ACHN (cell line): ENCODE data around the gene FAM186B.
A peak's percentile ranks its signal among the peaks of the same experiment; 100 is the strongest.

Experiments
- DNase-seq: peaks from one replicate; pipeline ENCODE4 v3.0.0-alpha.2; 2015
- in situ Hi-C: cut with HindIII; loops from 2 replicates; pipeline ENCODE4 v1.10.0; 2017; ENCODE audit warnings: low sequenced_read_pairs, low pct_ligation_motif_present, low pct_unique_long_range_greater_than_20kb

Gene FAM186B

DNA sequence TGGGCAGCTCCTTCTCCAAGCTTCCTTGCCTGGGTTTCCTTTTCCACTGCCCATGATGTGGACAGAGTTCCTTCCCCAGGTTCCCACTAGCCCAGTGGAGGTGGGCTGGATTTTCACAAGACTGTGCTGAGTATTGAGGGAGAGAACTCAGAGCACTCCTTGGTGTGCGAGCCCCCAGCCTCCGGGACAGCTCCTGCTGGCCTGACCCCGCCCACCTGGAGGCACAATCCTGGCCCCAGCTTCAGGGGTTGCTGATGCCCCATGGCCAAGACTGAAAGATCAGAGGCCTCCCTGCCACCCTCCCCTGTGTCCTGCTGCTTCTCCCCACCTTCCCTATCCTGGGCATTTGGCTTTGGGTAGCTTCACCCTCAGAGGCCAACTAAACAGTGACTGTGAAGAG is 59.0 kb downstream of the FAM186B start:
- in situ Hi-C loops = no loop called here
- no peak for DNase-seq

GRCh38 chr12:49545815-49546214 is 59.6 kb downstream of the FAM186B start:
- in situ Hi-C loops = no loop called here

GRCh38 chr12:49543914-49544815 is 61.3 kb downstream of the FAM186B start:
- no peak for DNase-seq

More at GRCh38 chr12:49545815-49546214, 59.6 kb downstream of the FAM186B start:
- DNase-seq = no peak

GRCh38 chr12:49543221-49543913 is 62.1 kb downstream of the FAM186B start:
- in situ Hi-C loops = no loop called here
- DNase-seq = no peak

More at GRCh38 chr12:49543914-49544815, 61.3 kb downstream of the FAM186B start:
- in situ Hi-C loops = no loop called here

DNA sequence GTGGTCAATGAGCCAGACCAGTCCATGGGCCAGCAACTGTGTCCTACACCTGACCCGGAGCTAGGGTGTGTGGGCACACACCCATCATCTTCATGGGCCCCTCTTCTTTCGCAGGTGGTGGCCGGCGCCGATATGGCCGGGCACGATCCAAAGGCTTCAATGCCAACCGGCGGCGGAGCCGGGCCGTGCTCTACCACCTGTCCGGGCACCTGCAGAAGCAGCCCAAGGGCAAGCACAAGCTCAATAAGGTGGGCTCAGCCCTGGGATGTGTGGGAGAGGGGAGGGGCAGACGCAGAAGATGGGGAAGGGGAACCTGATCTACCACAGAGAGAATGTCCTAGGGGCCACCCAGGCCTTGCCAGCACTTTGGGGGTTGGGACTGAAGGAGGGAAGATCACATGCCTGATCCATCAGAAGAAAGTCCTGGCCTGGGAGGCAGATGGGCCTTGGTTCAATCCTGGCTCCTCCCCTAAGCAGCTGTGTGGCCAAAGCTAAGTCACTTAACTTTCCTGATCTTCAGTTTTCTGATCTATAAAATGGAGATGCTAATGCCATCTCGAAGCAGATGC is 62.8 kb downstream of the FAM186B start:
- no peak for DNase-seq
- in situ Hi-C loops = no loop called here

GRCh38 chr12:49541911-49542505 is 63.4 kb downstream of the FAM186B start:
- no peak for DNase-seq
- in situ Hi-C loops = no loop called here

- in situ Hi-C loops = no loop called here
- DNase-seq = no peak
Measured at GRCh38 chr12:49541140-49541861, 64.1 kb downstream of the FAM186B start.

- in situ Hi-C loops = no loop called here
- no peak for DNase-seq
Measured at GRCh38 chr12:49540229-49541139, 65.0 kb downstream of the FAM186B start.

GRCh38 chr12:49539406-49540228 is 65.8 kb downstream of the FAM186B start:
- in situ Hi-C loops = no loop called here
- no peak for DNase-seq

DNA sequence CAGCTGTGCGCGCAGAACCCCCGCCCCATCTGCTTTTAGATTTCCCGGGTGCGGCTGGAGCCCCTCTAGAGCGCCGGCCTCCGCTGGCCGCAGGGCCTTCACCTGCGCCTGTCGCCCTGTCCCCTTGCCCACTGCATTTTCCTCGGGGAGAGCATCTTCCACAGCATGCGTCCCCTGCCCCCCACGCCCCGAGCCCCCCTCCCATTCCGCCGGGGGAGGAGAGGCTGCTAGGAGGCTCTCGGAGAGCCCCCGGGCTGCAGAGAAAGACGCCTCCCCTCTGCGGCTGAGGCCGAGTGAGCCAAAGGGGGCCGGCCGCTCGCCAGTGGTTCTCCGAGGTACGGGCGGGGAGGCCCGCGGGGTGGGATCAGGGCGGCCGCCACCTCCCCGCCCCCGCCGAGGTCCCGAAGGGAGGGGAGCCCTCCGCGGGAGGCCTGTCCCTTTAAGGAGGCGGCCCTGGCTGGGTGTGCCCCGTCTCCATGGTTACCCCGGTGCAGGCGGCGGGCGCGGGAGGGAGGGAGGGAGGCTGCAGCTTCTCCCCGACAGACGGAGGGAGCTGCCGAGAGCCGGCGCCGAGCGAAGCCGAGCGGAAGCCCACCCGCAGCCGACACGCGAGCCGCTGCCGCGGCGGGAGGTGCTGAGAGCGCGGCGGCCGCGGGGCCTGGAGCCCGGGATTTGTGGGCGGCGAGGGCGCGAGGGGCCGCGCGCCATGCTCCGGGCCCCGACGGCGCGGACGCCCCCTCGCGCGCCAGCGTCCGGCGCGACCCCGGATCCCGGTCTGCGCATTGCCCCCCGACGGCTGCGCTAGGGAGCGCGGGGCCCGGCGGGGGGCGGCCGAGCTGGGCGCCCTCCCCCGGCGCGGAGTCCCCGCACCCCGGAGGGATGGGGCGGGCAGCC is 66.7 kb downstream of the FAM186B start, which contains the start of gene KCNH3:
Gene KCNH3 (plus strand): TSS at position 521 of the 894 bp plus-strand sequence. CDS start 387 bp downstream, outside the sequence.
- in situ Hi-C loops = no loop called here

DNA sequence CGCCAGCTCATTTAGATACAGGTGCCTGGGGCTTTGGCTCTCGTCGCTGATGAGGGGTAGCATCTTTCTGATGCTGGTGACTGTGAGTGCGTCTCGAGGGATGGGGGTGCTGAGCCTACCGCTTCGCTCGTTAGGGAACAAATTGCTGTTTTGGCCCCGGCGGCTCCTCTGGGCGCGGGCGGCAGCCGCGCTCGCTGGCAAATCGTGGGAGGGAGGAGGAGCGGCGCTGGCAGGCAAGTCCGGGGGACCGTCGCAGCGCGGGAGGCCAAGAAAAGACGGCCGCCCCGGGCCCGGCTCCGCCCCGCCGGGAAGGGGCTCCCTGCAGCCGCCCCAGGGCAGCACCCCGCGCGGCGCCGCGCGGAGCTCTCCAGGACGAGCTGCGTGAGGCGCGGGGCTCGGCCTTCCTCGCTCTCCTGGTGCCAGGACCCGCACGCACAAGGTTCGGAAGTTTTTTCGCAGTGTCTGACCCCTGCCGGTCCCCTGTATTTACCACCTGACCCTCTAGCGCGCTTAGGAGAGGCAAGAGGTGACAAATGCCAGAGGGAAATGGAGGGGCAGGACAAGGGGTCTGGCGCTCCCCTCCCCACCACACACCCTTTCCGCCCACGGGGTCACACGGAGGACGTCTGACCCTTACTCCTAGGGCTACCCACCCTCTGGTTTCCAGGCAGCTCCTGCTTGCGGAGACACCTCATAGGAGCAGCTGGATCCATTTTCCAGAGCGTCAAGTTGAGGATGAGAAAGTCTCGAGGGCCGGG is 67.5 kb downstream of the FAM186B start:
- in situ Hi-C loops = no loop called here
- peak; percentile 26 for DNase-seq

More for the DNA sequence above, 66.7 kb downstream of the FAM186B start, which contains the start of gene KCNH3:
- DNase-seq = peak; percentile 74
